ENCODE results near the gene CYP26C1. TPM values are rescaled to one million over a fixed set of nuclear protein-coding genes. Genes with fewer than 3 reads are reported as not detected.

Gene CYP26C1
- 0.07 TPM in 1 of 5 replicates, not detected in the others for total RNA-seq (2022; extraction: Qiagen RNA extraction)

GRCh38 chr10:93059975-93060886 is at the start of gene CYP26C1:
TSS of gene CYP26C1 (plus strand) at chr10:93060798. CDS start at chr10:93061264, 466 bp downstream.

GRCh38 chr10:93073539-93074146 is 13.0 kb downstream of the CYP26C1 start, which contains the start of gene CYP26A1:
TSS of gene CYP26A1 (plus strand) at chr10:93073893. CDS start at chr10:93073935, 42 bp downstream.

Other genes starting within 250 kb of the CYP26C1 start
- gene EXOC6, start 212.3 kb upstream of the CYP26C1 start, total RNA-seq (2022; extraction: Qiagen RNA extraction) = 10.1 to 19.1 TPM (median 18.8 TPM) in 5 replicates
- gene CYP26A1, start 13.1 kb downstream of the CYP26C1 start, total RNA-seq (2022; extraction: Qiagen RNA extraction) = 1.7 to 3.0 TPM (median 2.5 TPM) in 5 replicates

Data from A549 treated with Mapracorat at 1 μM for 4 hours (cell line).